Measurements from ENCODE around the gene ADGRG3. TPM values are rescaled to one million over a fixed set of nuclear protein-coding genes. Genes with fewer than 3 reads are reported as not detected.

ADGRG3 gene
- polyA plus RNA-seq, 3 donors, result 0.24 to 0.51 TPM; not detected in 1

GRCh38 chr16:57679016-57679415 is 10.9 kb downstream of the ADGRG3 start:
- DNase-seq, result no peak

- DNase-seq, result no peak
Observed at GRCh38 chr16:57679767-57680482, 11.8 kb downstream of the ADGRG3 start.

DNA sequence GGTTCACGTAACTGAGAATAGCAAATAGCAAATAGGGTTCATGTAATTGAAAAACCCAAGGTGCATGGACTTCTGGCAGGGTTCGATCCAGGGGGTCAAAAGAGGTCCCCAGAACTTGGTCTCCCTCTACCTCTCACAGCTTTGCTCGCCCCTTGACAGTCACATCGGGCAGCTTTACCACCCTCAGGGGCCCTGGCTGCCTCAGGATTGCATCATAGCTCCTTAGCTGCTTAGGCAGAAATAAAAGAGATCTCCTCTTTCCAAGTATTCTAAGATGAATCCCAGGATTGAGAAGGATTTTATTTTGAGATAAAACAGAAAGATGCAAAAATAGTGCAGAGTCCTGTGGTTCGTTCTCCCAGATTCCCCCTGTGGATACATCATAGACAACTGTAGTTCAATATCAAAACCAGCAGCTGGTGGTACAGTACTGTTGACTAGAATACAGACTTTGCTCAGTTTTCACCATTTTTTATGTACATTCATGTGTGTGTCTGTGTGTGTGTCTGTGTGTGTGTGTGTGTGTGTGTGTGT is 12.8 kb downstream of the ADGRG3 start:
- DNase-seq, result no peak

DNA sequence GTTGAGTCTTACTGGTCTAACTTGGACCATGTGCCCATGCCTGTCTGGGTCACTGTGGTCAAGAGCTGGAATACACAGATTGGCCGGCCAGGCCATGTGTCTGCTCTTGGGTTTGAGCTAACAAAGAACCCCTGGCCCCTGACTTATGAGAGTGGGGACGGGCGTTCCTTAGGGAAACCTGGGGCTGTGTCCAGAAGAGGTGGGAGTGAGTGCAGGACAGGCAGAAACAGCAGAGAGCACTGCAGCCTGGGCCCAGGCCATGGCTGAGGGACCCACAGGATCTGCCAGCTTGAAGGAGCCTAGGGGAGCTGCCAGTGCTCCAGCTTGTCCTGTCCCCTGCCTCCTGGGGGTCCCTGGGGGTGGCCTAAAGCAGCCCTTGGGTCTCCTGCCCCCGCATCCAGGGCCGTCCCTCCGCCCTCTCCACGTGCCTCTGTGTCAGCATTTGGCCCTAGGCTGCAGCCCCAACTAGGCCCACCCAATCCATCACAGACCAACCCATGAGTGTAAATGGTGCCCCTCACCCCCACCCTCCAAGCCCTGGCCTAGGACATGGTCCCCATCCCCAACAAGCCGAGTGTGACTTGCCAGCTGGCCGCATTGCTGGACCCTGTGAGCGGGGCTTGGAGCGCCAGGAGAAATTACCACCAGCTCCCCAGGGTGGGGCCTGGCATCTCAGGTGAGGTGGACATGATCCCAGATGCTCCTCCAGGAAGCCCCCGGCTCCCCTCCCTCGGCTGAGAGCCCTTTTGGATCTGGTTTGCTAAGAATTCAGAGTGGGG is 14.0 kb downstream of the ADGRG3 start:
- DNase-seq, result no peak

GRCh38 chr16:57682809-57683635 is 14.9 kb downstream of the ADGRG3 start:
- no peak for DNase-seq

DNA sequence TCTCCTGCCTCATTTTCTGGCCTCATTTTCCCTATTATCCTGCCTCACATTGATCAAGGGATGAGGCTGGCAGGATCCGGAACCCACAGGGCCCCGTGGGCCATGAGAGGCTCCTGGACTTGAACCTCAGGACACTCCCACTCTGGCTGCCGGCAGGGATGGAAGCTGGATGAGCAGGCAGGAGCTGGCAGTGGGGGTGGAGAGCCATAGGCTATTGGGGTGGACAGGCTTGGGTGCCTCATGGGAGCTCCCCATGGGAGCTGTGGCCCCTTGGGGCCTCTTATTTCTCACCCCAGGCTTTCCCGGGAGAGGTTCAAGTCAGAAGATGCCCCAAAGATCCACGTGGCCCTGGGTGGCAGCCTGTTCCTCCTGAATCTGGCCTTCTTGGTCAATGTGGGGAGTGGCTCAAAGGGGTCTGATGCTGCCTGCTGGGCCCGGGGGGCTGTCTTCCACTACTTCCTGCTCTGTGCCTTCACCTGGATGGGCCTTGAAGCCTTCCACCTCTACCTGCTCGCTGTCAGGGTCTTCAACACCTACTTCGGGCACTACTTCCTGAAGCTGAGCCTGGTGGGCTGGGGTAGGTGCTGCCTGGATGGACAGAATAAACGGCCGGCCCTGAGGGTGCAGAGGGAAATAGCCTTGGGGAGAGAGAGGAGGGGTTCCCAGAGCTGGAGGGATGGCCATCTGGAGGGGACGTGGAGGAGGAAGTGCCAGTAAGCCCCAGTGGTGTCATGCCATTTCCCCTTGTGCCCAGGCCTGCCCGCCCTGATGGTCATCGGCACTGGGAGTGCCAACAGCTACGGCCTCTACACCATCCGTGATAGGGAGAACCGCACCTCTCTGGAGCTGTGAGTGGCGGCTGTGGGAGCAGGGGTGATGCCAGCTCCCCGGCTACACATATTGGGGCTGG is 15.8 kb downstream of the ADGRG3 start:
- no peak for DNase-seq

DNA sequence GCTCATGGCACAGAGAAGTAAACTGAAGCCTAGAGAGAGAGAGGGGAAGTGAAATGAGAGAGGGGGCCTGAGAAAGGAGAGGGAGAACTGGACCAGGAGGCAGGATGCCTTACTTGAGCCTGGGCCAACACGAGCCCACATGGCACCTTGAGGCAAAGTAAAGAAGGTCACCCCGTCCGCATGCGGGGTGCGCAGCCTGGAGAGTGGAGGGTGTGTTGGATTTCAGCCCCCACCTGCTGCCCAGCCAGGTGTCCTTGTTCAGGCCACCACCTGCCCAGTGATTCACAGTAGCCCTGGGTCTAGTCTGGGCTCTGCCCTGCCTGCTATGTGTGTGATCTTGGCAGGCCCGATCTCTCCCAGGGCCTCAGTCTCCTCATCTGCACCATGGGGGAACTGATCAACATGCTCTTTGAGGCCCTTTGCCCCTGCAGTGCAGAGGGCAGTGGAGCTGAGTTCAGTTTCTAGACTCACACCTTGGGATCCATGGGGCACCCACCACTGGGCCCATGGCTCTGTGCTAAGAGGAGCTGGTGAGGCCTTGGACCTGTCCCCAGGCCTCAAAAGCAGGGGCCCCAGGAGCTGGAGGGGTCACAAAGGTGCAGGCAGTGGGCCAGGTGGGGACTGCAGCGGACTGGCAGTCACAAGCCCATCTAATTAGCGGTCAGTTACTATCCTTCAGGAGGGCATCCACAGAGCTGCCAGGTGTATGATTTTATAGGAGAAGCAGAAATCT is 16.7 kb downstream of the ADGRG3 start:
- DNase-seq, result no peak

- no peak for DNase-seq
Observed at GRCh38 chr16:57685633-57686032, 17.5 kb downstream of the ADGRG3 start.

DNA sequence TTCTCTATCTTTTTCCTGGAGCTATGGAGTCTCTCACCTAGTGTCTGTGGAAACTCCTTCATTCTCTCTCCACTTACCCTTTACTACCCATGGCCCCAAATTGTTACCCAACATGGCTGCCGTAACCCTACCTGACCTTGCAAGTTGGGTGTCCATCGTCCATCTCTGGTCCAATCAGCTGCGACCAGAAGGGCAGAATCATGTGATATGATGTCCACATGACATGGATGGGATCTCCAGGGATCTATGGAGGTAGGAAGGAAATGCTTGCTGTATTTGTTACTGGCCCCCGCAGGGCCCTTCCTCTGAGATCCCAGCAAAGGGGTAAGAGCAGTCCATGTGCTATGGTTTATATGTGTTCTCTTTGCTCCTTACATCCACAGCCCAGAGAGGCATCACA is 18.5 kb downstream of the ADGRG3 start:
- no peak for DNase-seq

- DNase-seq, result no peak
Observed at GRCh38 chr16:57687363-57687929, 19.3 kb downstream of the ADGRG3 start.

DNA sequence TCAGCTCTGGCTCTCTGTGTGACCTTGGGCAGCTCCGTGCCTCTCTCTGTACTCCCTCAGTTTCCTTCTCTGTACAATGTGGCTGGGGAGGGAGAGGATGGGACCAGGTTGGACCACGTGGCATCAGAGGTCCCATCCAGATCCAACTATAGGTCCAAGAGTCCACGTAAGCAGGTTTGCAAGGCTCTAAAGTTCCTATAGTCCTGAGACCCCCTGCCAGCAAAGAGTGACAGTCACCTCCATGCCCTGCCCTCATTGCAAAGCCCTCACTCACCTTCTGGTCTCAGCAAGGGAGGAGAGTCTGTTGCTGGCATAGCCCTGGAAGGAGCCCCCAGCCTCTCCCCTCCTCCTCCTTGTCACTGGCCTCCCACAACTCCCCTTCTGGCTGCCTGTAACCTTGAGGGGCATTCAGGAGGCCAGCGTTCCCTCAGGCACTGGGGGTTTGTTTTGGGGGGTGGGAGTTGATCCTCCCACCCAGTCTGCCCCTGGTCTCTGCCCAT is 20.4 kb downstream of the ADGRG3 start:
- no peak for DNase-seq

DNA sequence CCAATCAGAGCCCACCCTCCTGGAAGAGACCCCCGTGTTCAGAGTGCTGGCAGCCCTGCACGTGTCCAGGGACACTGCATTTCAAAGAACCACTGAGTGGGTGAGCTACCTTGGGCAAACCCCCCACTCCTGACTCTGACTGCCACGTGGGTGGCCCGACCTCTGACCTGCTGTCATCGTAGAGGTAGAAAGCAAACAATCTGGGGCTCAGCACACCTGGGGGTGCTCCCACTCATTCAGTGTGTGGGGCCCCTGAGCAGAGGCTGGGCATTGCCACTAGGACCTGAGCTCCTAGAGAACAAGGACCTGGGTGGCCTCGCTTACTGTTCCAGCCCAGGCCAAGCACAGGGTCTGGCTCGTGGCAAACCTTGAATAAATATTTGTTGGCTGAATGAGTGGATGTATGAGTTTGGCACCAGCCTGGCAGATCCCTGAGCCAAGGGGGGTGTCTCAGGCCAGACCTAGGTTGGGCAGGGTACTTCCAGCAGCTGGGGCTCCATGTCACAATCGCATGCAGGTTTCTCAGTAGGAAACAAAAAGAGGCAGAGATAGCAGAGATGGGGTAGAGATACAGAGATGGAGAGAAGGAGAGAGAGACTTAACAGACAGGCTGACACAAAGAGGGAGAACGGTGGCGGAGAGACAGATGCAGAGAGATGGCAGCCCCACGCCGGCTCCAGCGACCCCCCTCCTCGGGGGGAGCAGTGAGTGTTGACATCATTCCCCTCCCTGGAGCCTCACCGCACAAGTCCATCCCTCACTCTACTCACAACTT is 21.1 kb downstream of the ADGRG3 start:
- no peak for DNase-seq

DNA sequence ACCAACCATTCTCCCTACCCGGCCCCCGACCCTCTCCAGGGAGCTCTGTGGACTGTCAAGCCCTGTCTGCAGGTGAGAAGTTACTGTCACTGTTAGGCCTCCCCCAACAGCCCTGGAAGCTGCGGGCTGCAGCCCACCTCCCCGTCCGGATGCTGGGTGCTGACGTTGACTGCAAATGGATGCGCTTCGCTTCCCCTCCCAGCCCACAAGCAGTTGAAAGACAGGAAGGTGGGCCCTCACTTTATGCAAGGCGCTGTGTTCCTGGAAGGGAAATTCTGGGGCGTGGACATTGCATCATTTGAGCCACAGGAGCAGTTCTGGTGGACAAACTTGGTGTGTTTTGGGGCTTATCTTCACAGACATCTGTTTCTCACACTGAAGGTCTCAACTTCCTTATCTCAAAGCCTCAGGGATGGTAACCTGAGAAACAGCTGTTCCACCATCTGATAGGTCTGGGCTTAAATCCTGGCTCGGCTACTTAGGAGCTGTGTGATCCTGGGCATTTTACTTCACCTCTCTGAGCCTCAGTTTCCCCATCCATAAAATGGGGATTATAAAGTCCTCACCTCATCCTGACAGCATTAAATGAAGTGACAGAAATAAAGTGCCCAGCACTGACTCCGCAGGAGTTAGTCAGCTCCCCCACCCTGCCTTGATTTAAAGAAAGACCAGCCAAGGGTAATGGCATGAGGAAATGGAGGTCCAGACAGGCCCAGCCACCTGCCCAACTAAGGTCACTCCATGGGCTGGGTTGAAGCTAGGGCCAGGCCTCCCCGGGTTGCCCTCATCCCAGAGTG is 21.9 kb downstream of the ADGRG3 start:
- DNase-seq, result peak; percentile 58

DNA sequence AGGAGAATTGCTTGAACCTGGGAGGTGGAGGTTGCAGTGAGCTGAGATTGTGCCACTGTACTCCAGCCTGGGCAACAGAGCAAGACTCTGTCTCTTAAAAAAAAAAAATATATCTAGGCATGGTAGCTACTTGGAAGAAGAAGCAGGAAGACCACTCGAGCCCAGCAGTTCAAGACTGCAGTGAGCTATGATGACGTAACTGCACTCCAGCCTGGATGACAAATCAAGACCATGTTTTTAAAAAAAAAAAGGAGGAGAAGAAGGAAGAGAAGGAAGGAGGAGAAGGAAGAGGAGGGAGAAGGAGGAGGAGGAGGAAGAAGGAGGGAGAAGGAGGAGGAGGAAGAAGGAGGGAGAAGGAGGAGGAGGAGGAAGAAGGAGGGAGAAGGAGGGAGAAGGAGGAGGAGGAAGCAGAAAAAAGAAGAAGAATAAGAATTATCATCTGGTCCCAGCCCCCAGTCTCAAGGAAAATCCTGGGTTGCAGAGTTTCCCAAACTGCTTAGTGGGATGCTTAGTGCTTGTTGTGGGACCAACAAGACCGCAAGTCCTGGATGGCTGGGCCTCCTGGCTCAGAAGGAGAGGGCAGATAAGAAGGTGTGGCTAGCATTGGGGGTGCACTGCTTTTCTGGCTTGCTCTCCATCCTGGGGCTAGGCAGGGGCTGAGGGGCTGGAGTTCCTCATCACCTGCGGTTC is 22.8 kb downstream of the ADGRG3 start:
- DNase-seq, result no peak

GRCh38 chr16:57692636-57693035 is 24.5 kb downstream of the ADGRG3 start:
- DNase-seq, result no peak

DNA sequence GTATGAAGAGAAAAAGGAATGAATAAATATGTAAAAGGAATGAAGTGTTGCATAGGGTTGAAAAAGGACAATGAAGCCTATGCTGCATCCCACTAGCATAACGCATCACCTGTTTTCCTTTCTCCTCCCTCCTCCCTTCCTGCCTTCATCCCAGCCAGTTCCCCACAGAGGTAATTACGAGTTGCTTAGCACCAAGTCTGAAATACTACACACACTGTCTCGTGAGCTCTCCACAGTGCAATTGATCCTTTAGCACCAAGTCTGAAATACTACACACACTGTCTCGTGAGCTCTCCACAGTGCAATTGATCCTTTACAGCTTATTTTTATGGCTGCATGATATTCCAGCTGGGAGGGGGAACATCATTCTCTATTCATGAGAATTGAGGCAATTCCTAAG is 25.4 kb downstream of the ADGRG3 start:
- no peak for DNase-seq

GRCh38 chr16:57694231-57694724 is 26.2 kb downstream of the ADGRG3 start:
- no peak for DNase-seq

Data from renal pelvis (tissue), 4 donors.